ENCODE results near the gene FAM53B. TPM values are rescaled to one million over a fixed set of nuclear protein-coding genes. Genes with fewer than 3 reads are reported as not detected.

The FAM53B gene
- total RNA-seq, 1 experiment from 2014 or later = 18.3 TPM

- no peaks in the 10 kb centered on the region for H3K36me3 ChIP-seq (ENCODE audit: insufficient read depth, low read length, poor library complexity, severe bottlenecking)
- no peaks in the 10 kb centered on the region for H3K9me3 ChIP-seq (ENCODE audit: low read depth, low read length, poor library complexity, severe bottlenecking)
- no peaks in the 10 kb centered on the region for H3K27me3 ChIP-seq (replicated peaks; ENCODE audit: insufficient read depth, low read depth, low read length, poor library complexity)
- TF ChIP-seq CTCF (conservative IDR thresholded peaks at IDR 0.05; ENCODE audit: low read depth, low read length) (no peak), EZH2 (IDR thresholded peaks at IDR 0.05; ENCODE audit: borderline replicate concordance, low read depth, low read length, poor library complexity, severe bottlenecking) (no peak)
- no peak overlapping the region for H3K4me3 ChIP-seq (ENCODE audit: low read depth, low read length, poor library complexity, severe bottlenecking)
- H3K4me1 ChIP-seq (ENCODE audit: insufficient read depth, low read length, poor library complexity, severe bottlenecking) = no peaks in the 10 kb centered on the region
- CTCF ChIA-PET = no interaction called here
- H3K27ac ChIP-seq (ENCODE audit: low read depth, low read length, poor library complexity, severe bottlenecking) = no peak overlapping the region
- no peak for DNase-seq (ENCODE audit: low spot score)
- no TSS peak for BruUV-seq (replicated peaks)
- intact Hi-C loops (cut with micrococcal nuclease; ENCODE audit: unreplicated experiment) = no loop called here
- POLR2A ChIA-PET (ENCODE audit: low non-redundant PET) = no interaction called here
Observed at GRCh38 chr10:124627866-124628675, 116.1 kb downstream of the FAM53B start.

- Histone ChIP-seq H3K9me3 (ENCODE audit: low read depth, low read length, poor library complexity, severe bottlenecking) (no peaks in the 10 kb centered on the region), H3K4me1 (ENCODE audit: insufficient read depth, low read length, poor library complexity, severe bottlenecking) (no peaks in the 10 kb centered on the region), H3K36me3 (ENCODE audit: insufficient read depth, low read length, poor library complexity, severe bottlenecking) (no peaks in the 10 kb centered on the region), H3K27me3 (replicated peaks; ENCODE audit: insufficient read depth, low read depth, low read length, poor library complexity) (no peaks in the 10 kb centered on the region), H3K27ac (ENCODE audit: low read depth, low read length, poor library complexity, severe bottlenecking) (no peak overlapping the region), H3K4me3 (ENCODE audit: low read depth, low read length, poor library complexity, severe bottlenecking) (no peak overlapping the region)
- BruUV-seq (replicated peaks) = no TSS peak
- CTCF ChIA-PET = no interaction called here
- no peak for TF ChIP-seq EZH2 (IDR thresholded peaks at IDR 0.05; ENCODE audit: borderline replicate concordance, low read depth, low read length, poor library complexity, severe bottlenecking)
- no peak for TF ChIP-seq CTCF (conservative IDR thresholded peaks at IDR 0.05; ENCODE audit: low read depth, low read length)
- POLR2A ChIA-PET (ENCODE audit: low non-redundant PET) = no interaction called here
- intact Hi-C loops (cut with micrococcal nuclease; ENCODE audit: unreplicated experiment) = no loop called here
- DNase-seq (ENCODE audit: low spot score) = no peak
Observed at GRCh38 chr10:124626759-124627380, 117.3 kb downstream of the FAM53B start.

- CTCF ChIA-PET = no interaction called here
- H3K4me1 ChIP-seq (ENCODE audit: insufficient read depth, low read length, poor library complexity, severe bottlenecking) = no peaks in the 10 kb centered on the region
- intact Hi-C loops (cut with micrococcal nuclease; ENCODE audit: unreplicated experiment) = no loop called here
- BruUV-seq (replicated peaks) = no TSS peak
- H3K36me3 ChIP-seq (ENCODE audit: insufficient read depth, low read length, poor library complexity, severe bottlenecking) = no peaks in the 10 kb centered on the region
- no peak overlapping the region for H3K4me3 ChIP-seq (ENCODE audit: low read depth, low read length, poor library complexity, severe bottlenecking)
- DNase-seq (ENCODE audit: low spot score) = no peak
- no peak for TF ChIP-seq EZH2 (IDR thresholded peaks at IDR 0.05; ENCODE audit: borderline replicate concordance, low read depth, low read length, poor library complexity, severe bottlenecking)
- no peak for TF ChIP-seq CTCF (conservative IDR thresholded peaks at IDR 0.05; ENCODE audit: low read depth, low read length)
- no peaks in the 10 kb centered on the region for H3K9me3 ChIP-seq (ENCODE audit: low read depth, low read length, poor library complexity, severe bottlenecking)
- no peaks in the 10 kb centered on the region for H3K27me3 ChIP-seq (replicated peaks; ENCODE audit: insufficient read depth, low read depth, low read length, poor library complexity)
- H3K27ac ChIP-seq (ENCODE audit: low read depth, low read length, poor library complexity, severe bottlenecking) = no peak overlapping the region
- POLR2A ChIA-PET (ENCODE audit: low non-redundant PET) = no interaction called here
Observed at GRCh38 chr10:124625831-124626238, 118.3 kb downstream of the FAM53B start.

All from A673 (cell line).